WTC11 (cell line): Measurements from ENCODE around the gene GALNT11. TPM values are rescaled to one million over a fixed set of nuclear protein-coding genes. Genes with fewer than 3 reads are reported as not detected.
A peak's percentile ranks its signal among the peaks of the same experiment; 100 is the strongest.

Experiments used
- ATAC-seq: fragments of 200-7000 bp; cut with Tn5 transposase; 2 replicates; pipeline ENCODE4 v1.10.0; 2021; ENCODE audit warnings: mild to moderate bottlenecking, moderate library complexity
- CTCF ChIA-PET: fragments of 300-600 bp; sonication (Branson Sonifier 250); formaldehyde crosslinking; loops from one replicate; lab custom pipeline; 2021; ENCODE audit warnings: antibody characterized with exemption; lab: Charles Lee
- POLR2A ChIA-PET: fragments of 350-600 bp; sonication (Branson Sonifier 250); formaldehyde crosslinking; loops from one replicate; lab custom pipeline; 2021; ENCODE audit warnings: antibody characterized with exemption; lab: Charles Lee
- DNase-seq: peaks from one replicate; pipeline ENCODE4 v3.0.0; 2021; ENCODE audit warnings: low spot score
- H3K27ac Mint-ChIP-seq: 2 replicates; pipeline ENCODE4 v1.8.0; 2021; ENCODE audit warnings: mixed read lengths
- H3K27me3 Mint-ChIP-seq: 2 replicates; pipeline ENCODE4 v1.8.0; 2021; ENCODE audit warnings: low read depth, mild to moderate bottlenecking, moderate library complexity, mixed read lengths
- H3K36me3 Mint-ChIP-seq: 2 replicates; pipeline ENCODE4 v1.8.0; 2021; ENCODE audit warnings: mixed read lengths
- H3K4me1 Mint-ChIP-seq: 2 replicates; pipeline ENCODE4 v1.8.0; 2022; ENCODE audit warnings: mixed read lengths
- H3K4me3 Mint-ChIP-seq: 2 replicates; pipeline ENCODE4 v1.8.0; 2021; ENCODE audit warnings: mild to moderate bottlenecking, moderate library complexity, mixed read lengths
- H3K9me3 Mint-ChIP-seq: 2 replicates; pipeline ENCODE4 v1.8.0; 2021; ENCODE audit warnings: mixed read lengths
- AR ChIP-seq: fragments of 250-450 bp; sonication (Bioruptor Pico); IDR thresholded peaks from 2 replicates; pipeline ENCODE4 v1.9.0; 2021; ENCODE audit warnings: mild to moderate bottlenecking
- FOXJ3 ChIP-seq: sonication (generic); formaldehyde crosslinking; IDR thresholded peaks from 2 replicates; pipeline ENCODE4 v1.9.0; 2021; ENCODE audit warnings: missing genetic modification reagents, mild to moderate bottlenecking, borderline replicate concordance
- GABPB1 ChIP-seq: sonication (generic); formaldehyde crosslinking; IDR thresholded peaks from 2 replicates; pipeline ENCODE4 v1.8.1; 2023; ENCODE audit warnings: mild to moderate bottlenecking, missing genetic modification reagents
- PRDM15 ChIP-seq: sonication (generic); formaldehyde crosslinking; IDR thresholded peaks from 2 replicates; pipeline ENCODE4 v1.8.0; 2022; ENCODE audit warnings: missing genetic modification reagents
- ZNF121 ChIP-seq: sonication (generic); formaldehyde crosslinking; IDR thresholded peaks from 2 replicates; pipeline ENCODE4 v1.8.0; 2023; ENCODE audit warnings: missing genetic modification reagents
- ZNF263 ChIP-seq: sonication (generic); formaldehyde crosslinking; IDR thresholded peaks from 2 replicates; pipeline ENCODE4 v1.8.1; 2022; ENCODE audit warnings: low read depth, mild to moderate bottlenecking, moderate library complexity, missing genetic modification reagents
- ZNF532 ChIP-seq: fragments of 250-450 bp; sonication (Bioruptor Pico); IDR thresholded peaks from 2 replicates; pipeline ENCODE4 v1.9.0; 2021; ENCODE audit warnings: mild to moderate bottlenecking, borderline replicate concordance
- total RNA-seq: library from RNA; stranded (reverse); gene quantifications from 3 replicates; pipeline ENCODE4 v1.2.3, GENCODE V29; 2021

The GALNT11 gene
- total RNA-seq, 1 experiment from 2014 or later, result 24.0 TPM

GRCh38 chr7:151992375-151992774 is 33.1 kb upstream of the GALNT11 start (continued):
- TF ChIP-seq AR (no peak), ZNF532 (CRISPR knock-in tag) (no peak), FOXJ3 (CRISPR knock-in tag) (no peak), GABPB1 (no peak)

GRCh38 chr7:151993977-151994676 is 31.3 kb upstream of the GALNT11 start:
- ChIA-PET CTCF (interaction anchor here (0.6 kb wide), 1 partner anchor 15 kb away, joined by 3 read pairs; no protein-coding TSS in a partner anchor), POLR2A (no interaction called here)
- ATAC-seq, result peak; percentile 63

More at GRCh38 chr7:151993977-151994676, 31.3 kb upstream of the GALNT11 start:
- no peak overlapping the region for H3K4me3 Mint-ChIP-seq
- H3K36me3 Mint-ChIP-seq, result no peaks in the 10 kb centered on the region
- TF ChIP-seq ZNF263 (CRISPR knock-in tag) (peak; percentile 29; the same call in 1 of the 2 replicates), PRDM15 (CRISPR knock-in tag) (no peak), ZNF121 (CRISPR knock-in tag) (peak; percentile 59; the same call in 1 of the 2 replicates)
- no peaks in the 10 kb centered on the region for H3K9me3 Mint-ChIP-seq
- peak overlapping the region; percentile 32; the same call in 1 of the 2 replicates for H3K27ac Mint-ChIP-seq
- H3K27me3 Mint-ChIP-seq, result no peaks in the 10 kb centered on the region
- peaks cover 17% of the 10 kb centered on the region for H3K4me1 Mint-ChIP-seq
- peak; percentile 23 for DNase-seq
